HG02571 (cell line): ENCODE data around the gene FLYWCH2.
"Not testable (repeated sequence)": the region's sequence is repeated elsewhere in the genome, so short reads cannot be mapped to it uniquely, and the experiment has no call there.

Source experiments
- ATAC-seq: cut with Tn5 transposase; IDR thresholded peaks from one replicate; pipeline ENCODE4 v1.9.1; 2021; ENCODE audit warnings: mild to moderate bottlenecking, moderate library complexity; ENCODE audit not compliant: unreplicated experiment

The FLYWCH2 gene

GRCh38 chr16:2912330-2913199 lies 29.6 kb downstream of the FLYWCH2 start:
- ATAC-seq: no peak

- no peak for ATAC-seq
Measured at GRCh38 chr16:2913603-2914002, 30.6 kb downstream of the FLYWCH2 start.

GRCh38 chr16:2914233-2914632 lies 31.2 kb downstream of the FLYWCH2 start:
- ATAC-seq: no peak

- no peak for ATAC-seq
Measured at GRCh38 chr16:2915196-2915929, 32.3 kb downstream of the FLYWCH2 start.

- ATAC-seq: no peak
Measured at GRCh38 chr16:2919511-2920255, 36.7 kb downstream of the FLYWCH2 start.

GRCh38 chr16:2923481-2923880 lies 40.5 kb downstream of the FLYWCH2 start:
- ATAC-seq: no peak

- no peak for ATAC-seq
Measured at GRCh38 chr16:2924901-2925755, 42.1 kb downstream of the FLYWCH2 start.

- no peak for ATAC-seq
Measured at GRCh38 chr16:2925951-2926649, 43.1 kb downstream of the FLYWCH2 start.

- no peak for ATAC-seq
Measured at GRCh38 chr16:2926650-2926999, 43.6 kb downstream of the FLYWCH2 start.

GRCh38 chr16:2927010-2927646 lies 44.1 kb downstream of the FLYWCH2 start:
- peak; percentile 74 for ATAC-seq

GRCh38 chr16:2928151-2928550 lies 45.1 kb downstream of the FLYWCH2 start:
- not testable (repeated sequence) for ATAC-seq

GRCh38 chr16:2928796-2929195 lies 45.8 kb downstream of the FLYWCH2 start:
- no peak for ATAC-seq

- ATAC-seq: no peak
Measured at GRCh38 chr16:2929693-2930092, 46.7 kb downstream of the FLYWCH2 start.

- ATAC-seq: no peak
Measured at GRCh38 chr16:2930236-2930635, 47.2 kb downstream of the FLYWCH2 start.

- ATAC-seq: not testable (repeated sequence)
Measured at GRCh38 chr16:2931231-2931914, 48.4 kb downstream of the FLYWCH2 start.

- ATAC-seq: no peak
Measured at GRCh38 chr16:2933136-2933535, 50.1 kb downstream of the FLYWCH2 start.

GRCh38 chr16:2933701-2934100 lies 50.7 kb downstream of the FLYWCH2 start:
- ATAC-seq: no peak

- ATAC-seq: no peak
Measured at GRCh38 chr16:2934450-2934849, 51.4 kb downstream of the FLYWCH2 start.
